ENCODE data around the gene FOXO4.
"Not testable (repeated sequence)": the region's sequence is repeated elsewhere in the genome, so short reads cannot be mapped to it uniquely, and the experiment has no call there.

The FOXO4 gene

GRCh38 chrX:71095555-71095980 is at the start of gene FOXO4:
FOXO4 (plus strand) TSS chrX:71095851; CDS start chrX:71096529, 678 bp downstream.
- in situ Hi-C loops (cut with HindIII; ENCODE audit: low sequenced_read_pairs) = no loop called here

- in situ Hi-C loops (cut with HindIII; ENCODE audit: low sequenced_read_pairs) = not testable (repeated sequence)
These were observed 47.8 kb upstream of the FOXO4 start for GRCh38 chrX:71047891-71048290.

GRCh38 chrX:71052721-71053120 is 42.9 kb upstream of the FOXO4 start:
- in situ Hi-C loops (cut with HindIII; ENCODE audit: low sequenced_read_pairs) = loop anchor here (25.0 kb wide), 1 partner anchor 110 kb away; no protein-coding TSS in a partner anchor

- in situ Hi-C loops (cut with HindIII; ENCODE audit: low sequenced_read_pairs) = loop anchor here (25.0 kb wide), 1 partner anchor 109 kb away; no protein-coding TSS in a partner anchor
These were observed 42.4 kb upstream of the FOXO4 start for GRCh38 chrX:71053217-71053621.

- in situ Hi-C loops (cut with HindIII; ENCODE audit: low sequenced_read_pairs) = loop anchor here (25.0 kb wide), 1 partner anchor 105 kb away; no protein-coding TSS in a partner anchor
These were observed 38.8 kb upstream of the FOXO4 start for GRCh38 chrX:71056867-71057266.

- in situ Hi-C loops (cut with HindIII; ENCODE audit: low sequenced_read_pairs) = loop anchor here (25.0 kb wide), 1 partner anchor 104 kb away; no protein-coding TSS in a partner anchor
These were observed 37.7 kb upstream of the FOXO4 start for GRCh38 chrX:71057848-71058530.

- in situ Hi-C loops (cut with HindIII; ENCODE audit: low sequenced_read_pairs) = loop anchor here (25.0 kb wide), 1 partner anchor 102 kb away; no protein-coding TSS in a partner anchor
These were observed 35.5 kb upstream of the FOXO4 start for GRCh38 chrX:71060127-71060526.

- in situ Hi-C loops (cut with HindIII; ENCODE audit: low sequenced_read_pairs) = loop anchor here (25.0 kb wide), 1 partner anchor 95 kb away; no protein-coding TSS in a partner anchor
These were observed 28.6 kb upstream of the FOXO4 start for GRCh38 chrX:71067089-71067488.

- in situ Hi-C loops (cut with HindIII; ENCODE audit: low sequenced_read_pairs) = loop anchor here (25.0 kb wide), 1 partner anchor 95 kb away; no protein-coding TSS in a partner anchor
These were observed 28.0 kb upstream of the FOXO4 start for GRCh38 chrX:71067712-71068043.

GRCh38 chrX:71068044-71068918 is 27.4 kb upstream of the FOXO4 start, which contains the start of gene SNX12:
SNX12 (minus strand) TSS chrX:71068334; CDS start chrX:71068306, 28 bp downstream.
- in situ Hi-C loops (cut with HindIII; ENCODE audit: low sequenced_read_pairs) = loop anchor here (25.0 kb wide), 1 partner anchor 94 kb away; no protein-coding TSS in a partner anchor

- in situ Hi-C loops (cut with HindIII; ENCODE audit: low sequenced_read_pairs) = loop anchor here (25.0 kb wide), 1 partner anchor 92 kb away; no protein-coding TSS in a partner anchor
These were observed 25.1 kb upstream of the FOXO4 start for GRCh38 chrX:71070531-71070930.

- in situ Hi-C loops (cut with HindIII; ENCODE audit: low sequenced_read_pairs) = no loop called here
These were observed 14.1 kb upstream of the FOXO4 start for GRCh38 chrX:71081330-71082123.

GRCh38 chrX:71082124-71082647 is 13.5 kb upstream of the FOXO4 start:
- in situ Hi-C loops (cut with HindIII; ENCODE audit: low sequenced_read_pairs) = no loop called here

- in situ Hi-C loops (cut with HindIII; ENCODE audit: low sequenced_read_pairs) = no loop called here
These were observed 12.8 kb upstream of the FOXO4 start for GRCh38 chrX:71082822-71083221.

GRCh38 chrX:71085900-71086299 is 9.8 kb upstream of the FOXO4 start:
- in situ Hi-C loops (cut with HindIII; ENCODE audit: low sequenced_read_pairs) = no loop called here

- in situ Hi-C loops (cut with HindIII; ENCODE audit: low sequenced_read_pairs) = no loop called here
These were observed 4.4 kb upstream of the FOXO4 start for GRCh38 chrX:71091263-71091662.

- in situ Hi-C loops (cut with HindIII; ENCODE audit: low sequenced_read_pairs) = no loop called here
These were observed 618 bp upstream of the FOXO4 start for GRCh38 chrX:71095033-71095432.

- in situ Hi-C loops (cut with HindIII; ENCODE audit: low sequenced_read_pairs) = no loop called here
These were observed 519 bp downstream of the FOXO4 start for GRCh38 chrX:71095981-71096759.

GRCh38 chrX:71096760-71097032 is 1.0 kb downstream of the FOXO4 start:
- in situ Hi-C loops (cut with HindIII; ENCODE audit: low sequenced_read_pairs) = no loop called here

- in situ Hi-C loops (cut with HindIII; ENCODE audit: low sequenced_read_pairs) = no loop called here
These were observed 2.7 kb downstream of the FOXO4 start for GRCh38 chrX:71098302-71098701.

Data from endothelial cell of hepatic sinusoid (primary cell).